NCI-H1105 treated with DMSO at 0.1 percent for 48 hours (cell line): ENCODE data around the gene GPR137B.
"Not testable (repeated sequence)": the region's sequence is repeated elsewhere in the genome, so short reads cannot be mapped to it uniquely, and the experiment has no call there.

Source experiments
- DNase-seq: peaks from one replicate; lab custom pipeline; 2025; lab: John Stamatoyannopoulos, UW

GPR137B gene

DNA sequence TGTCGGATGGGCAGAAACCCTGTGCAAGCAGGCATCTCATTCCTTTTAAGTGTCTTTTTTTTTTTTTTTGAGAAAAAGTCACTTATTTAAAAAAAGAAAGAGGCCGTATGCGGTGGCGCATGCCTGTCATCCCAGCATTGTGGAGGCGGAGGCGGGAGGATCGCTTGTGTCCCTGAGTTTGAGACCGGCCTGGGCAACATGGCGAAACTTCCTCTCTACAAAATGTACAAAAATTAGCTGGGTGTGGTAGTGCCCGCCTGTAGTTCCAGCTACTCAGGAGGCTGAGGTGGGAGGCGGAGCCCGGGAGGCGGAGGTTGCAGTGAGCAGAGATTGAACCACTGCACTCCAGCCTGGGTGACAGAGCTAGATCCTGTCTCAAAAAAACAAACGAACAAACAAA is 1.7 kb downstream of the GPR137B start:
- DNase-seq, result no peak

DNA sequence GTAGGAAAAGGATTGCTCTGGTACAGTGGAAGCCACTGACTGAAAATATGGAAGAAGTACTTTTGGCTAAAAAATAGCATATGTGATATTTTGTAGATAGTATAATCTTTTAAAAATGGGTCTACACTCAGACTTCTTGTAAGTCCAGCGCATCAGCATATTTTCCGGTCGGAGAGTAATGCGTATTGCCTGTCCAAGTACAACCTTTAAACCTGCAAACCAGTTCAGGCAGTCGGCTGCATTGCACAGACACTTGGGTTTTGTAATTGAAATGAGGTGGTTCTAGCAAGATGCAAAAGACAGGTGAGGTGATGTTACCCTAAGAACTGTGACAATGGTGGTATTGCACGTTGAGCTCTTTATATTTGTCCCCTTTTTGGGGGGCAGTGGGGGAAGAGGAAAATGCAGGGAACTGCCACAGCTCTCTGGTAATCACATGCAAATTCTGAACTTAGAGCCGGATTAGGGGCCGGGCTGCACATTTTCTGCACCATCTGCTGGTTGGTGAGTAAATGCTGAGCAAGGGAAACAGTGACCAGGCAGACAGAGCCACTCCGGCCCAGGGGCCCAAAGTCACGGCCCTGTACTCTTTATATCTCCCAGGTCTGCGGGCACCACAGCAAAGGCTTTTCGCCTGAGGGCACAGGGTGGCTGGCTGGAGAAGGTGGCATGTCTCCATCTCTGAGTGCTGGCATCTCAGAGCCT is 2.3 kb downstream of the GPR137B start:
- no peak for DNase-seq

DNA sequence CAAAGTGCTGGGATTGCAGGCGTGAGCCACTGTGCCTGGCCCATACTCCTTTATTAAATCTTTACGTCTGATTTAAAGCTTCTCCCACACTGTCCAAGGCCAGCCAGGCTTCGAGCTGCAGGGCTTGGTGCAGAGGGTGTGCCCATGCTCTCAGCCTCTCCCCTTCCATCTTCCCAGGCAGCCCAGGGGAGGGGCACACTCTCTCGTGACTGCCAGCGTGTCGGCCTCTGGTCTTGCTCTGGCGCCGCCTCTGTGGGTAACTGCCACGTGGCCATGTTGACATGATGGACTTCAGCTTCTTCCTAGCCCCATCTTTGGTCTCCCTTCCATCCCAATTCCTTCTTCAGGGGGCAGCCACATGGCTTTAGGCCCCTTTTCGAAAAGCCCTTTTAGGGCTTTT is 4.7 kb downstream of the GPR137B start:
- DNase-seq, result no peak

DNA sequence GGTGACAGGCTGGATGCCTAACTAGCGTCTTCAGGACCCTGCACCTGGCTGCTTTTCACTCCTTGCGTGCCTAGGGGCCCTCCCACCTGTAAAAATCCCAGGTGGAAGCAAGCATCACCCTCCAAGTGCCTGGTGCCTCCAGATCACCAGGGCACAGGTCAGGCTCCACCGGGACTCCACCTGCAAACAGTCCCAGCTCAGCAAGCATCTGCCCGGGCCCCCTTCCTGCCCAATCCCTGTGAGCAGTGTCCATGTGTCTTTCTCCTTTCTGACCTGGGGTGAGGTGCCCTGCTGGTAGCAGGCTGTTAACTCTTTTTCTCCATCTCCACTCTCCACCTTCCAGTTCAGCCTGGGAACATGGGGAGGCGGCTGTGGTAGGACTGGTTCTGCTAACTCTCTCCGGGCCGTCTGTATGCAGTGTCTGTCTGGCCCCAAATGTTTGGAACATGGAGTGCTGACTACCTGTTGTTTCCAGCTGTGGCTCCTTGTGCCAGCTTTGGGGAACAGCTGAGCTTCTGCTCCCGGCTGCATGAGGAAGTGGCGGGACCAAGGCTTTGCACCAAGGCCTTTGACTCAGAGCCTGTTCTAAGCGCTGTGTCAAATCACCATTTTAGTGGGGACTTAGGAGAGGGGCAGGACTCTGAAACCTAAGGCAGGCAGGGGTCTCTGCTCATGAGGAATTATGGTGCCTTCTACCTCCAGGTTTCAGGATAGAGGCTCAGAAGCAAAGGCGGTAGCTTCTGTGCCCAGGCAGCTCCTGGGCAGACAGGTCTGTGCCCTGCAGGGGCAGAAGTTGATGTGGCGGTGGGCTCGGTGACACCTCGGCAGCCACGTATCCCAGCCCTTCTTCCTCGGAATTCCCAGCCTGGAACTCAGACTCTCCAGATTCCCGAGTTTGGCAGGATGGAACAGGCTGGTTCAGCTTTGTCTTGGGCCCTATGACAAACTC is 5.5 kb downstream of the GPR137B start:
- DNase-seq, result no peak

DNA sequence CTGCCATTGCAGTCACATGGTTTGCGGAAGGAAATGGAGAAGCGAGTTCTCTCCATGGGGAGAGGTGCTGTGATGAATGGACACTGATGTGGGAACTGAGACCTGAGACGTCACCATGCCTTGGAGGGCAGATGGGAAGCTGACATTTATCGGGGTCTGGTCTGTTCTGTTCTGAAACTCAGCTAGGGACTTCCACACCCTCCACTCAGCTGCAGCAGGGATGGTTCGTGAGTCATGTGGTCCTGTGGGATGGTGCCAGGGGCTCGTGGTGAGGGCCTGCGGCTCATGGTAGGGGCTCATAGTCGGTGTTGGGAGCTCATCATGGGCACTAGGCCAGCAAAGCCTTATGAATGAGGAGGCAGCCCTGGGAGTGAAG is 6.1 kb downstream of the GPR137B start:
- DNase-seq, result no peak

DNA sequence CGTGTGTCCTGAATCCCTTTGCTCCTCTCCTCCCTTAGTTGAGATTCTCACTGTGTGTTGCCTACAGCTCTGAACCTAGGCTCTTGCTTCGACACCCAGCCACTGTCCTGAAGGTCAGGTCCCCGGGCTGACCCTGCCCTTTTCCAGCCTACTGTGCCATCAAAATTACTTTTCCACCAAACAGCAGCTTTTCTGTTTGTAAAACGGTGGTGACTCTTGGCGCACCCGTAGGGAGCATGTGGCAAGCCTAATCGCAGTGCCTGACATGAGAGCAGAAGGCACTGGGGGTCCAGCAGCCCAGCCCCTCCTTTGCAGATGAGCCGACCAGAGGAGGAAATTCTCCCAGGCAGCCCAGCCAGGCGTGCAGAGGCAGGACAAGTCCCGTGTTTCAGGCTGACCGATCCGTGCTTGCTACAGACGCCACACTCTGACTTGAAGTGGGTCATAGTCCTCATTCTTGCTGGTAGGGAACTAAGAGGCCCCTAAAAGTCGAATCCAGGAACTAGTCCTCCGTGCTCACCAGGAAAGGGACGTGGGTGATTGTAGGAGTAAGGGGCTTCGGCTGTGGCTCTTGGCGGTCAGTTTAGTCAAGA is 6.8 kb downstream of the GPR137B start:
- no peak for DNase-seq

DNA sequence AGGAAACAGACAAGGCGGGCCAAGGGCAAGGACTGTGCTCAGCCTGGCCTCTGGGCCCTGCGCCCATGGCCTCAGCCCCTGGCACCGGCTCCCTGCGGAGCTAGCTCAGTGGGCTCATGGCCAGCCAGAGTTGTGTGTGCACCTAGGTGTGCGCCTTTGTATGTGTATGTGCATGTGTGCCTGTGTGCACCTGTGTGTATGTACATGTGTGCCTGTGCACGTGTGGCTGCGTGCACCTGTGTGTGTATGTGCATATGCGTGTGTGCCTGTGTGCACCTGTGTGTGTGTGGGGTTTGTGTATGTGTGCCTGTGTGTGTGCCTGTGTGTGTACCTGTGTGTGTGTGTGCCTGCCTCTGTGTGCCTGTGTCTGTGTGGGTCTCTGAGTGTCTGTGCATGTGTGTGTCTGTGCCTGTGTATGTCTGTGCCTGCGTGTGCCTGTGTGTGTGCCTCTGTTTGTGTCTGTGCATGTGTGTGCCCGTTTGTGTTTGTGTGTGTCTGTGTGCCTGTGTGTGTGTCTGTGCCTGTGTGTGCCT is 7.4 kb downstream of the GPR137B start:
- no peak for DNase-seq

DNA sequence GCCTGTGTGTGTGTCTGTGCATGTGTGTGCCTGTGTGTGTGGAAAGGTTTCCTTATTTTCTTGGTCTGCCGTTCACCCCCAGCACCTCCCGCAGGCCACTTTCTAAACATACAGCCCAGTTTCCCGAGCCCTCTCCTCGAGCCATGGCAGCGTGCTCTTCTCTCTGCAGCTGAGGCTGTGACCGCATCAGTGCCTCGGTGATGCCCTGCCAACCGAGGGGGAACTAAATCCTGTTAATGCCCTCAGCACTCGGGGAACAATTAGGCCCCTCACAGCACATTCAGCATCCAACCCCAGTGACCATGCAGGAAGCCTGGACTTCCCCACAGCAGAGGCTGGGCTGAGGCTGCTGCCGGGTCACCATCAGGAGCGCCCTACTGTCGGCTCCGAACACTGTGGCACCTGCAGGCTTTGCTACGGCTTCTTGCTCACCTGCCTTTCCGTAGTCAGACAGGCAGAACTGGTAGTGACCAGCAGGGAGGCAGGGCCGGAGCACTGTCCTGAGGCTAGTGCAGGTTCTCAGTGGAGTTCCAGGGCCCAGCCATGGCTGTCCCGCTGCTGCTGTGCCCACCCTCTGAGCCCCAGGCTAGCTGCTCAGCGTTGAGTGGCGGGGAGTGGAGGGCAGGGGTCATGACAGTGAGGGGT is 8.1 kb downstream of the GPR137B start:
- DNase-seq, result no peak

DNA sequence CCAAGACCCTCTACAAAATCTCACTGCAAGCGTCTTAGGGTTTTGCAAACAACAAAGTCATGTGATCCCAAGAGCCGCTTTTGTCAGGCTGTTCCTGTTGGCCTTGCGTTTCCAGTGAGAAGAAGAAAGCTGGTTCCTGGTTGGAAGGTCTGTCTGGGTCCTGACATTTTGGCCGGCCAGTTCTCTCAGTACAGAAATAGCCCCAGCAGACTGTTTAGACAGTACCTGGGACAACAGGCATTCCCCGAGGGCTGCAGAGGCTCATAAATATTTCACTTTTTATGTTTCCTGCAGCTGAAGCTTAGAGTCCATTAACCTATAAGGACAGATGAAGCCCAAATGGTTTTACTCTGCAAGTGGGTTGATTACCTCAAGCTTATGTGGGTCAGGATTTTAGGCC is 8.6 kb downstream of the GPR137B start:
- no peak for DNase-seq

DNA sequence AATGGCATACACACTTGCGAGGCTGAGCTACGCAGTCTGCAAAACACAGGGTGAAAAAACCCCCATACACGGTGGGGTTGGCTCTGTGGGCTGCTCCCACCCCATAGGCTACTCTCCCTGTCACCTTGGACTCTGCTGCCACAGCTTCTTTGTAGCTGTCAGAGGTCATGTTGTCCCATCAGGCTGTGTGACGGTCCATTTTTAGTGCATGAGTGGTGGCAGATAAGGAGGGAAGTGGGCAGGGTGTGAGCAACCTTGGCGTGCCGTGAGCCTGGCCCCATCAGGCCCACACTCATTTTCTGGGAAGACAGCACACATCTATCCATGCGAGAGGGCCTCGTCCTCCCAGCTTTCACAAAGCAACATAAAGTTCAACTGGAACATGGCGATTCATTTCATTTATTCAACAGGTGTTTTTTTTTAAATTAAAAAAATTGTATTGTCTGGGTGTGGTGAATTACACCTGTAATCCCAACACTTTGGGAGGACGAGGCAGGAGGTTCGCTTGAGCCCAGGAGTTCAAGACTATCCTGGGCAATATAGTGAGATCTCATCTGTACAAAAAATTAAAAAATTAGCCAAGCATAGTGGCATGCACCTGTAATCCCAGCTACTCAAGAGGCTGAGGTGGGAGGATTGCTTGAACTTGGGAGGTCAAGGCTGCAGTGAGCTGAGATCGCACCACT is 9.5 kb downstream of the GPR137B start:
- no peak for DNase-seq

DNA sequence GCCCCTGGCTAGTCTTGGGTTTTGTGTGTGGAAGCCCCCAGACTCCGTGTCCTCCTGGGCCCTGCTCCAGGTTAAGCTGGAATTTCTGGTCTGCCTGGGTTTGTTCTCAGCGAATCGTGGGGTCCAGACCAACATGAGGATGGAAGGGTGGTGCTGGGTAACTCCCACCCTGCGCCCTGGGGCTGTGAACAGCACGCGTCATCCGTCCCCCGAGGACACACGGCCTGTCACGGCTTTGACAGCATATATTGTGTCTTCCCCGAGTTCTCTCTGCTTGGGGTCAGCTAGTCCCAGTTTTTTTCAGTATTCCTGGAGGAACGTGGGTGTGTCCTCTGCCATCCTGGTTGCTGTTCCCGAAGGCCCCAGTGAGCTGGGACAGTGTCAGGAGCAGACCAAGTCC is 11.8 kb downstream of the GPR137B start:
- no peak for DNase-seq

DNA sequence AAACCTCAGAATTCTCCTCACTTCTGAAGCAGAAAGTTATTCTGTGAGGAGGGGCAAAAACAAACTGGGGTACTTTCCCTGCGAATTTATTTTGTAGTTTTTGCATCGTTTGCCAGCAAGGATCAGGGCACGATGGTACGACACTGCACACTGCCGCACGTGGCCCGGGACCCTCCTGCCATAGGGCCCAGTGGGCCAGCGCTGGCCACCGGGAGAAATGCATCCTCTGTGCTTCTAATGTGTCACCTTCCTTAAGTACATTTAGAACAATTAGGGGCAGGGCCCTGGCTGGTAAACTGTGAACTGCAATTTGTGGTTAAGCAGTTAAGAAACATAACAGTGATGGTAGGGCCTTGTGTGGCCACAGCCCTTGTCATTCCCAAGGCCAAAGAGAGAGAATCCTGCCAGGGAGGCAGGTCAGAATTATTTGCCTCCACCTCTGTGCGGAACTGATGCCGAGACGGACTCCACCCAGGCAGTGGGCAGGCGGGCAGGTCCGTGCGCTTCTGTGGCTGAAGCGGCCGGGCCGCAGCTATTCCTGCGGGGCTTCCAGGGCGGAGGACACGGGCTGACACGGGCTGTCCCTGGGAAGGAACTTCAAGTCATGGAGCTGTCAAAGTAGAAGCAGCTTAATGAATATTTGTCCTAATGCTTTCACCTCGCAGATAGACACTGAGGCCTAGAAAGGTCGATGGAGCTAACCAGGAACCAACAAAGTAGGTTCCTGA is 12.5 kb downstream of the GPR137B start:
- DNase-seq, result no peak

DNA sequence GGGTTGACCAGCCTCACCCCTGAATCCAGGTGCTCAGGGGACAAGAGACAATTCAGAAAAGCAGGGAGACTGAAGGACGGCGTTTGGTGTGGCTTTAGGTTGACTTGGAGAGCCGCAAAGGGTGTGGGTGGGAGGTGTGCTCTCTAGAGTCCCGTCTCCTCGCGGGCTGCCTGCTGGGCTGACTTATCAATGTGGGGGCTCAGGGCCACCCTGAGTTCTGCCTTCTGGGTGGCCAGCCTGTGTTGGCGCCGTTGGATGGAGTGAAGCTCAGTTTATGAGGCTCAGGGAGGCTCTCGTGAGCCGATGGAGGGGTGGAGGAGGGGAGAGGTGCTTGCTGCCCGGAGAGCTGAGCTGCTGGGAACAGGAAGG is 13.0 kb downstream of the GPR137B start:
- no peak for DNase-seq

DNA sequence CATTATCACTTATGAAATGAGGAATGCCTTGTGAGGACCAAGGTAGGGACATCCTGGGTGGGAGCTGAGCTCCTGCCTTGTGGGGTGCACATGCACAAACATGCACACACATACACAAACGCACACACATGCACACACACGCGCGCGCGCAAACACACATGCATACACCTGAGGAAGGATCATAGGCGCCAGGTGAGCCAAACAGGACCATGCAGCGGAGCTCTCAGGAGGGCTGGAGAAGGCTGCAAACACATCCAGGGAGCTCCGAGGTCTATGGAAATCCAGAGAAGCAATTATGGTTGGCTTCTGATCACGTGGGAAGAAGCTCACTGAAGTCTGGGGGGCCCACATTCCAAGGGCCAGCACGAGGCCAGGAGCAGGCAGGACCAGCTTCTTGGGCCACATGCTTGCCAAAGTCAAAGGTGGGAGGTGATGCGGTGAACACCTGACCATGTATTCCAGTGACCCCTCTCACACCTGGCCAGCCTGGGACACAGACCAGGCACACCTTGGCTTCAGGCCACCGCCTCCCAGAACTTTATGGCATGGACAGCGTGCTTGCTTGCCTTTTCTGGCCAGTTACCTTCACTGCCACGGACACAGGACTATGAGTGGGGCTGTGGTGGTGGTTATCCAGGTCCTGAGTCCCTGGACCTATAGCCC is 13.6 kb downstream of the GPR137B start:
- no peak for DNase-seq

DNA sequence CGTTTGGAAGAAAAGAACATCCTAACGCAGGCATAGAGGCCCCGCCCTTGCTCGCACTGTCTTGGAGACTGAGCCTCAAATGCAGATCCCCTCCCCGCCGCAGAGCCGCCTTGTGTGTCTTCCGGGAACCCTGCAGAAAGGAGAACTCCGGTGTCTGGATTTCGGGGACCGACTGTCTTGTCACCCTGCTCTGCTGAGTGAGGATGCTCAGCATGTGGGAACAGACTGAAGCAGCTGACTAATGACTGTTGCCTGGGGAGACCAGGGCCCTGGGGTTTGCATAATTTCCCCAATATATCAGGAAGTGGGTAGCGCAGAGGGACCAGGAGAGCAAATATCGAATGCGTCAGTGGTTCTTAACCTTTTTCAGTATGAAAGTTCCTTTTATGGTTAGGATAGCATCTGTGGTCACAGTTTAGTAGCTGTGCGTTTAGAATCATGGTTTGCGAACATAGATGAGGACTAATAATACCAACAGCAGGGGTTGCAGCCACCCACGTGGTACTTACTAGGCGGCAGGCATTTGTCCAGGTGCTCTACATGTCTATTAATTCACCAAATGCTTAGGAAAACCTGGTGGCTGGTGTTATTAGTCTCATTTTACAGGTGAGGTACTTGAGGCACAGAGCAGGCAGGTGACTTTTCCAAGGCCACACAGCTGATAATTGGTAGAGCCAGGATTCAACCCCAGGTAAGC is 14.3 kb downstream of the GPR137B start:
- DNase-seq, result no peak

DNA sequence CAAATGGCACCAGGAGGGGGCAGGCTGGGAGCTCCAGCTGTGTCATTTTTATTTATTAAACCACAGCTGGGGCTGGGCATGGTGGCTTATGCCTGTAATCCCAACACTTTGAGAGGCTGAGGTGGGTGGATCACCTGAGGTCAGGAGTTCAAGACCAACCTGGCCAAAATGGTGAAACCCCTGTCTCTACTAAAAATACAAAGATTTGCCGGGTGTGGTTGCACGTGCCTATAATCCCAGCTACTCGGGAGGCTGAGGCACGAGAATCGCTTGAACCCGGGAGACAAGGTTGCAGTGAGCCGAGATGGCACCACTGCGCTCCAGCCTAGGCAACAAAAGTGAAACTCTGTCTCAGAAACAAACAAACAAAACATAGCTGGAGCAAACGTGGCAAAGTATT is 15.7 kb downstream of the GPR137B start:
- not testable (repeated sequence) for DNase-seq

DNA sequence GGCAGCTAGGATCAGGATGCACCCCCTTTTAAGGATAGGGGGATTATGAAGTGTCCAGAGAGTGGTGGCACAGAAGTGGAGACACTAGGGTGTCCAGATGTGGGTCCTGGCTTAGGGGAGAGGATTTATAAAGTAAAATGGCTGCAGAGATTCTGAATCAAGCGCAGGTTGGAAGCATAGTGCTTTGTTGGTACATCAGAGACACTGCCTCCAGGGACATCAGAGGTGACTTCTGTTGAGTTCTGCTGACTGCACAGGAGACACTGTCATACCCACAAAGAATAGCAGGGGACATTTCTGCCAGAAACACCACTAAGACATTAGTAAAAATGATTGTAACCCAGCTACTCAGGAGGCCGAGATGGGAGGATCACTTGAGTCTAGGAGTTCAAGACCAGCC is 16.4 kb downstream of the GPR137B start:
- no peak for DNase-seq

DNA sequence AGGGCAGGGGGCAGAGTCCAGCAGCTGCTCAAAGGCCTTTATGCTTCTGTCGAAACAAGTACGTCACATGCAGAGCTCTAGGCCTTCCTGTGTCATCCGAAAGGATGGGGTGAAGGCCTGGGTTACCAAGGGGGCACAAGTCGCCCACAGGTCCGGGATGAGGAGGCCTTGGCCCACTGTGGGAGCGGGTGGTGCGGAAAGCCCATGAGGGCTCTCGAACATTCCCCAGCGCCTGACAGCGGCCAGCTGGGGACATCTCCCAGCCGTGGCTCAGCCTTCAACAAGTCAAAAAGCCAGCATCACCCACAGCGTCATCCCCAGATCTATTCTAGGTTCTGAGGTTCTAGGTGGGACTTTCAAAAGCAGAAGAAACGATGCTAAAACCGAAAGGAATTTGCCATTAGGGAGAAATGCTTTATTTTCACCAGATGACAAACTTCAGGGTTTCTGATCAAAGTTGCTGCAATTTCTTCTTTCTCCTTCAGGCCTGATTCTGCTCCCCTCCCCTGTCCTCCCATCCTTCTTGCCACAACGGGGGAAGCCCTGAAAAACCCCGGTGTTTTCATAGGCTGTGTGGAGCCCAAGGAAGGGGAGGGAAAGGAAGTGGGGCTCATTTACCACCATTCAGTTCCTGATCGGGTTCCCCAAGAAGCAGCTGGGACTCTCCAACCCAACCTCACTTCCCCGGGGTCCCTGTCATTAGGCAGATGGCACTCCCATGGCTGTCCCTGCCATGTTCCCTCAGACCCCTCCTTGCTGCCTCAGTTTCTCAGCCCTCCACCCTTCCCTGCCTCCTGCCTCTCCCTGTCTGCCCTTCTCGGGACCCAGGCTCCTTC is 17.6 kb downstream of the GPR137B start:
- no peak for DNase-seq

DNA sequence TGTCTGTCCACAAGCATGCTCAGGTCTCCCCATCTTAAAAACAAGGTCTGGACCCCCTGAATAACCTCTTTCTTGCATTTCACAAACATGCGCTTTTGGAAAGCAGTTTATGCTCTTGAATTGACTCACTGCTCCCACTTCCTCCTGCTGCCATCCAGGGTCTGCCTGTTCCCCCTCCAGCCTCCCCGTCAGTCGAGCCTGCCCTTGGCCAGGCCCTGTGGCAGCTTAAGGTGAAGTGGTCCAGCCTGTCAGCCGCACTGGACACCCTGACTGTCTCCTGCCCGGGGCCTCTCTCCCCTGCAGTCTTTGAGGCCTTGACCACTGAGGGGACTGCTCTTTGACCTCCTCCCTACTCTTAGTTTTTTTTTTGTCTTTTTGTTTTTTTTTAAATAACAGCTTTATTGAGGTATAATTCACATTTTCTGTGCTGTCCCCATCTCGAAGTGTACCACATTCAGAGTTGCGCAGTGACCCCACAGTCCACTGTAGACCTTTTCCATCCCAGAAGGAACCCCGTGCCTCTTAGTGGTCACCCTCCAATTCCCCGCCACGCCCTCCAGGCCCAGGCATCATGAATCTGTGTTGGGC is 18.3 kb downstream of the GPR137B start:
- no peak for DNase-seq
